DLD1 (cell line): ENCODE results near the gene ANKRD52.
"Not testable (repeated sequence)": the region's sequence is repeated elsewhere in the genome, so short reads cannot be mapped to it uniquely, and the experiment has no call there.

Experiments
- in situ Hi-C: cut with HindIII; loops from 2 replicates; pipeline ENCODE4 v1.10.0; 2017; ENCODE audit warnings: low sequenced_read_pairs

Gene ANKRD52

DNA sequence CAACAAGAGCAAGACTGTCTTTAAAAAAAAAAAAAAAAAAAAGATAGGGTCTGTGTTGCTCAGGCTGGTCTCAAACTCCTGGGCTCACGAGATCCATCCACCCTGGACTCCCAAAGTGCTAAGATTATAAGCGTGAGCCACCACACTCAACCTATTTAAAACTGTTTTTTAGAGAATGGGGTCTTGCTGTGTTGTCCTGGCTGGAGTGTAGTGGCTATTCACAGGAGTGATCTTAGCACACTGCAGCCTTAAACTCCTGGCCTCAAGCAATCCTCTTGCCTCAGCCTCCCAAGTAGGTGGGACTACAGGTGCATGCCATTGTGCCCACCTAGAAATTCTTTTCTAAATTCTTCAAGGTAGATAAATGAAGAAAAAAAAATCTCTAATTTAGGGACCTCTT is 16.1 kb upstream of the ANKRD52 start:
- in situ Hi-C loops = no loop called here

GRCh38 chr12:56272468-56272867 is 14.3 kb upstream of the ANKRD52 start:
- in situ Hi-C loops = not testable (repeated sequence)

GRCh38 chr12:56271031-56271430 is 12.8 kb upstream of the ANKRD52 start:
- in situ Hi-C loops = no loop called here

- in situ Hi-C loops = no loop called here
Measured at GRCh38 chr12:56267443-56268071, 9.4 kb upstream of the ANKRD52 start.

DNA sequence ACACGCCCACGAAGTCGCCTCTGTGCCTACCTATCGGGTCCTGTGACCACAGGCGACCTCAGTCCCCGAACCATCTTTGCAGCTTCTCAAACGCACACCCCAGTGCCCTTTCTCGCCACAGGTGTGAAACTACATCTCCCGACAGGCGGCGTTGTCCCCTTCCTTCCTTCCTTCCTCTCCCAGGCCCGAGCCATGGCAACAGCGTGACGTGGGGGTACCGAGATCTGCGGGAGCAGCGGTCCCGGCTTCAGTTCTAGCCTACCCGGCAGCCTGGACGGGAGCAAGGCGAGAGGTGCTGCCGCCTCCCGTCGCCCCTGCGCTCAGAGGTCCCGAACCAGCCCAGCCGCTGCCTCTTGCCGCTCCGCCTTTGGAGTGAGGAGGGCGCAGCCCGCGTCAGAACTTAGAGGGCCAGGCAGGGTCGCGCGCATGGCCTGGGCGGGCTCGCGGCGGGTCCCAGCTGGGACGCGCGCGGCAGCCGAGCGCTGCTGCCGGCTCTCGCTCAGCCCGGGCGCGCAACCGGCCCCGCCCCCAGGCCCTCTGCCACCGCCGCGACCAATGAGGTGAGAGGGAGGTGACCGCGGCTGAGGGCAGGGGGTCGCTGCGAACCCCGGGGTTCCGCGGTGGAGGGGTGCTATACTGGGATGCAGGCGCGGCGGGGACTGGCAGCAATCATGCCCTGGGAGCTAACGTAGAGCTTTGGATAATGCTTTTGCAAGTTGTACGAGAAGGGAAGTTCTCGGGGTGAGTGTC is 8.7 kb upstream of the ANKRD52 start, which contains the start of gene COQ10A:
COQ10A (plus strand) TSS at position 250 of the 750 bp plus-strand sequence; CDS start at position 427, 177 bp downstream.
- in situ Hi-C loops = no loop called here

- in situ Hi-C loops = not testable (repeated sequence)
Measured at GRCh38 chr12:56266068-56266692, 8.0 kb upstream of the ANKRD52 start.

DNA sequence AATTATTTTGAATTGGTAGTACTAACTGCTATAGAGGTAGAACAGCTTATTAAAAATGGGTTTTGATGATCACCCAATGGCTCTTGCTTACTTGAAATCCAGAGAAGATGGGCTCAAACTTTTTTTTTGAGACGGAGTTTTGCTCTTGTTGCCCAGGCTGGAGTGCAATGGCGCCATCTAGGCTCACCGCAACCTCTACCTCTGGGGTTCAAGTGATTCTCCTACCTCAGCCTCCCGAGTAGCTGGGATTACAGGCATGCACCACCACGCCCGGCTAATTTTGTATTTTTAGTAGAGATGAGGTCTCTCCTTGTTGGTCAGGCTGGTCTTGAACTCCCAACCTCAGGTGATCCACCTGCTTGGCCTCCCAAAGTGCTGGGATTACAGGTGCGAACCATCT is 4.8 kb upstream of the ANKRD52 start:
- in situ Hi-C loops = not testable (repeated sequence)

- in situ Hi-C loops = no loop called here
Measured at GRCh38 chr12:56261503-56262232, 3.5 kb upstream of the ANKRD52 start.

GRCh38 chr12:56260921-56261320 is 2.7 kb upstream of the ANKRD52 start:
- in situ Hi-C loops = no loop called here

DNA sequence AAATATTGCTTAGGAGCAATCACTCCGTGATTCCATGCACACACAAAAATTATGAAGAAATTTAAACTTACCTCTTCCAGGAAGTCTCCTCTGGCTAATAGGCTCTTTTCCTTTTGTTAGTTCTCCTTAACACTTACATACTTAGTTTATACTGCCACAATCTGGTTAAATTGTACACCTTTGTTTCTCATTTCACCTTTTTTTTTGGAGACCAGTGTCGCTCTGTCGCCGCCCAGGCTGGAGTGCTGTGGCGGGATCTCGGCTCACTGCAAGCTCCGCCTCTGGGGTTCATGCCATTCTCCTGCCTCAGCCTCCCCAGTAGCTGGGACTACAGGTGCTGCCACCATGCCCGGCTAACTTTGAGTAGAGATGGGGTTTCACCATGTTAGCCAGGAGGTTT is 2.2 kb upstream of the ANKRD52 start:
- in situ Hi-C loops = no loop called here

DNA sequence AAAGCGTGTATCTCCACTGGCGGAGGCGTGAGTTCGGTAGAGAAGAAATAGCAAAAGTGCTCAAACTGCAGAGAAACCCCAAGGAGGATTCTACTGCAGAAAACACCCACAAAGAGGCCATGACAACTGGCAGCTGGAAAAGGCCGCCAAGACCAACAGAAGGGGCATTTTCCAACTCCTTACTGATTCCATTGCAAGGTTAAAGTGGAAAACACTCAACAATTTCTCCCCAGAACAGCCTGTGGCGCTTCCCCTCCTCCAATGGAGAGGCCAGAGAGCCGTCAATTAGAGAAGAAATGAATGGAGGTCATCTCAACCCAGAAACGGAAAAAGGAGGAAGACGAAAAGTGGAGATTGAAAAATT is 618 bp upstream of the ANKRD52 start:
- in situ Hi-C loops = no loop called here

DNA sequence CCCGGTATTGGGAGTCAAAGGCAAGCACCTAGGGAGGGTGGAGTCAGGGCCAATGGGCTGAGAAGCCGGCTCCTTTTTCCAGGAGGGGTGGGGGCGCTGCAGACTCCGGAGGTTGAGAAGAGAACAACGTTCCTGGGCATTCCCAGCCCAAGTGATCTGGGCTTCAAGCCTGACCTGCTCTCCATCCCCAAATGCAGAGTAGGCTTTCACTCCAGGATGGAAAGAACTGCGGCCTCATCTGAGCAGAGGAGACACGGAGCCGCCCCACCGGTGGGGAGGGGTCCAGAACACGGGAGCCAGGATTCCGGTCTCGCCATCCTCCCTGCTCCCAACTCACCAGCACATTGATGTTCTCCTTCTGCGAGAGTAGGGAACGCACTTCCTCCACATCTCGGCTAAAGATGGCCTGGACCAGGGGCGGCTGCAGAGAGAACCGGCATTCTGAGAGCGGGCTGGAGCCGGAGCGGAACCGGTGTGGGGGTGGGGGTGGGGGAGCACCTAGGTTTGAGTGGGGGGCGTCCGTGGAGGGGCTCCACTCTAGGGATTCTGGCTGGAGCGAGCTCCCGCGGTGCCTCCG is 605 bp downstream of the ANKRD52 start:
- in situ Hi-C loops = no loop called here

DNA sequence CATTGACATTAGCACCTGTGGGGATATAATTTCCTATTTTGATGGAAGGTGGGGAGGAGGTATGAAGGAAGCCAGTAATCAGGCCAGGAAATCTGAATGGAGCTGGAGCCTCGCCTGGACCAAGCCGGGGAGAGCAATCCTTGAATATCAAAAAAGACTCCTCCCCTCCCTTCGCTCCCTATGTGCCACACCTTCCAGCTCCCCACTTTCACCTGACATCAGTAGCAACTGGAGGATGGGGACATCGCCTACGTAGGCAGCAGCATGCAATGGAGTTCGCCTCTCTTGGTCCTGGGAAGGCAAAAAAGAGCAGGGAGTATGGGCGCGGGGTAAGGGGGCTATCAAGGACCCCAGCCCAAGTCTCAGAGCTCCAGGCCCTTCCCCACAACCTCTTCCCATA is 1.1 kb downstream of the ANKRD52 start:
- in situ Hi-C loops = no loop called here

- in situ Hi-C loops = no loop called here
Measured at GRCh38 chr12:56256326-56256960, 1.7 kb downstream of the ANKRD52 start.

- in situ Hi-C loops = no loop called here
Measured at GRCh38 chr12:56255671-56256070, 2.5 kb downstream of the ANKRD52 start.

DNA sequence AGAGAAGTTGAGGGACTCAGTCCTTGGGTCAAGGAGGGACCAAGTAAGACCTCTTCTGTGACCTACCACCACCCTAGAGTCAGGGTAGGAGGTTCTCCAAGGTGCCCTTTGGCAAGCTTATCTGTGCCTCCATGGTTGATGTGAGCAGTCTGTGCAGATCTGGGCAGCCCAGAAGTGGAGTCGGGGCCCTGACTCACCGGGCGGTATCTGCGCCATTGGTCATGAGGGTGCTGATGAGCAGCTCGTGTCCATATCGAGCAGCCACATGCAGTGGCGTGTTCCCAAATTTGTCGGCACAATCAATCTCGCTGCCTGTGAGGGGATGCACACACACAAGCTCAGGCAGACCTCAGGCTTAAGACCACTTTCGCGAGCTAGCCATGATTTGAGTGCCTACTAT is 5.1 kb downstream of the ANKRD52 start:
- in situ Hi-C loops = no loop called here

DNA sequence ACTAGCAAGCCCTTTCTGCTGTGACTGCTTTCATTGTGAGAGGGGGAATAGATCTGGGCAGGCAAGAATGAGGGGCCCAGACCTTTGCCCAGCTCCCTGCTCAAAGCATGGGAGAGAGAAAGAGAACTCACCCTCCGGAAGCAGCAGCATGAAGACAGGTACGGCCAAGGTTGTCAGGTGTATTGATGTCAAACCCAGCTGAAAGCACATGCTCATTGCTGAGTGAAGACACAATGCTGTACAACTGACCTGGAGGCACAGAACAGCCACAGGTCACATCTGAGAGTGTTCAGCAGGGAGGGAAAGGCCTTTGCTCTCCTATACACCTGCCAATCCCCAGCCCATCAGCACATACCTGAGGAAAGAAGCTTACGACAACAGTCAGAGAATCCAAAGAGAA is 5.5 kb downstream of the ANKRD52 start:
- in situ Hi-C loops = no loop called here

GRCh38 chr12:56248711-56249110 is 9.5 kb downstream of the ANKRD52 start:
- in situ Hi-C loops = no loop called here

DNA sequence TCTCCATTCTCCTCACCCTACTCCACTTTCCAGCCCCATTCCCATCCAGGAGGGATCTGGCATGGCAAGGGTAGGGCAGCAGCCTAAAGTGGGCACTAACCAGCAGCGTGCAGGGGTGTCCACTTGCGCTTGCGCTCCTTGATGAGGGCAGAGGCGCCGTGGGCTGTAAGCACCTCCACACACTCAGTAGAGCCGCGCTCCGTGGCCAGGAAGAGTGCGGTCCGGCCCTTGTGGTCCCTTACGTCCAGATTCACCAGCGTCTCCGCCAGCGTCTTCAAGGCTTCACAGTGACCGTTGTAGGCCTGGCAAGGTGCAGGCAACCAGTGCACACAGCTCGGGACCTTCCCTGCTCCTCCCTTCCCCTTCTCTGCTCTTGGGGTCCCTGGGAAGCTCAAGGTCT is 10.3 kb downstream of the ANKRD52 start:
- in situ Hi-C loops = no loop called here

DNA sequence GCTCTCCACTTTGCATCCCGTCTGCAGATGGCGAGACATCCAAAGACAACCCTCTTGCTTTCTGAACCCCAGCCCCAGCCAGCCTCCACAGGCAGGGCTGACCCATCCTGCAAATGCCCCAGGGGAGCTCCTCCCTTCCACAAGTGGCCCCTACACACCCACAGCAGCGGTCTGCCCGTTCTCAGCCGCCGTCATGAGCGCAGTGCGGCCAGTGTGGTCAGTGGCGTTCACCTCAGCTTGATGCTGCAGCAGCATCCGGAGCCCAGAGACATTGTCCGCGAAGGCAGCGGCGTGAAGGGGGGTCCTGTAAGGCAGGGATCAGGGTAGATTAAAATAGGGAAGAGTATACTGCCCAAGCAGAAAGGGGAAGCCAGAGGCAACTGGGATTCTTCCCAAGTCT is 13.7 kb downstream of the ANKRD52 start:
- in situ Hi-C loops = no loop called here

- in situ Hi-C loops = no loop called here
Measured at GRCh38 chr12:56243731-56244181, 14.4 kb downstream of the ANKRD52 start.
